ENCODE results near the gene PBRM1.

- no peak for TF ChIP-seq EZH2 (IDR thresholded peaks at IDR 0.05)
- TF ChIP-seq POLR2AphosphoS5 (IDR thresholded peaks at IDR 0.05; ENCODE audit: borderline replicate concordance, low read depth, low read length): no peak
These were observed 189.7 kb downstream of the PBRM1 start for GRCh38 chr3:52495777-52496602.

All from SK-N-MC (cell line).